ENCODE results near the gene CDC42BPA. TPM values are rescaled to one million over a fixed set of nuclear protein-coding genes. Genes with fewer than 3 reads are reported as not detected.

The CDC42BPA gene
- total and polyA plus RNA-seq, 11 donors = 9.8 to 33.8 (median 29.7) TPM

- Histone ChIP-seq H3K27me3 (no peaks in the 10 kb centered on the region), H3K4me3 (no peak overlapping the region), H3K4me1 (peaks cover 0 to 69% (median 49%) of the 10 kb centered on the region in 12 donors), H3K9me3 (peaks cover 0 to 17% (median 0%) of the 10 kb centered on the region in 12 donors), H3K36me3 (peaks cover 0 to 19% (median 6%) of the 10 kb centered on the region in 9 donors), H3K27ac (peak overlapping the region; percentile 80 to 97 (median 94))
- ATAC-seq = peak in 2 of 4 donors; percentile 1 to 12
- DNase-seq = no peak
- WGBS, 4 donors = 72 to 85% (median 74%) methylated on average over 22 to 29 of the region's 32 CpGs
- intact Hi-C loops (cut with DNase I) = loop anchor here in 2 of 10 donors (2.0 to 10.0 kb wide), 2 partner anchors 35 to 61 kb away; partner anchors contain the start of gene COQ8A (in 1 of the 2)
- TF ChIP-seq POLR2A (IDR thresholded peaks at IDR 0.05) (no peak), CTCF (IDR thresholded peaks at IDR 0.05) (no peak)
Measured at GRCh38 chr1:226975259-226976250, 342.7 kb downstream of the CDC42BPA start.

- peaks cover 0 to 60% (median 41%) of the 10 kb centered on the region in 12 donors for H3K4me1 ChIP-seq
- 29 to 54% (median 45%) methylated on average over 10 to 14 of the region's 14 CpGs for WGBS, 4 donors
- ATAC-seq = peak; percentile 47 to 54 (median 50)
- H3K9me3 ChIP-seq = peaks cover 0 to 17% (median 0%) of the 10 kb centered on the region in 12 donors
- intact Hi-C loops (cut with DNase I) = loop anchor here in 2 of 10 donors (2.0 to 10.0 kb wide), 2 partner anchors 34 to 60 kb away; partner anchors contain the start of gene COQ8A (in 1 of the 2)
- H3K36me3 ChIP-seq = peaks cover 0 to 27% (median 13%) of the 10 kb centered on the region in 9 donors
- no peak overlapping the region for H3K4me3 ChIP-seq
- no peaks in the 10 kb centered on the region for H3K27me3 ChIP-seq
- H3K27ac ChIP-seq = peak overlapping the region; percentile 80 to 97 (median 94)
- peak in 4 of 5 donors; percentile 55 to 81 (median 75) for DNase-seq
- TF ChIP-seq POLR2A (IDR thresholded peaks at IDR 0.05) (no peak), CTCF (IDR thresholded peaks at IDR 0.05) (no peak)
Measured at GRCh38 chr1:226974544-226975258, 343.6 kb downstream of the CDC42BPA start.

DNA sequence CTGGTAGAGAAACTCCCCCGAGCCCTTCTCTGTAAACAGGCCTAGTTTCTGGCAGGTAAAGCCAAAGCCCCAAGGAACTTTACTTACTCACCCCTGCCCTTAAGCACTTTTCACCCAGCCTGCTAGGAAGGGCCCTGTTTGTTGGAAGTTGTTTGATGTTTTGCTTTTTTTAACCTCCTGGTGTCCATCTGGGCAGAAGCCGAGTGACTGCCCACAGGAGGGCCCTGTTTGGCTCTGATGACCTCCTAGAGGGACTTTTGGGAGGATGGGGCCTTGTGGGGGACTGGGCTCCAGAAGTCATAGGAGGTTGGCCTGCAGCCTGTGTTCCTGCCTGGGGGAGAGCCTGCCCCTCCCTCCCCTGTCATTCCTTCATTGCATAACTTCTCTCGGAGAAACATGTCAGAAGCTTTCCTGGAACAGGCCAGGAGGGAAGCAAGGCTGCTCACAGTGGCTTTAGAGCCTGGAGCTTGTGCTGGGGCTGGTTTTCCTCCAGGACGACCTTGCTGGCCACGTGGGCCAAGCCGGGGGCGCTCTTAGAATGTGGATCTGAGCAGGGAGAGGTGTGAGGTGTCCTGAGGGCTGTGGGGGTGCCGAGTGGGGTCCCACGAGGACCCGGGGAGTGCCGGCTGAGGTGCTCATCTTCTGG, 344.3 kb downstream of the CDC42BPA start:
- Histone ChIP-seq H3K27me3 (no peaks in the 10 kb centered on the region), H3K9me3 (peaks cover 0 to 17% (median 0%) of the 10 kb centered on the region in 12 donors), H3K4me1 (peaks cover 0 to 53% (median 36%) of the 10 kb centered on the region in 12 donors), H3K36me3 (peaks cover 0 to 25% (median 13%) of the 10 kb centered on the region in 9 donors), H3K4me3 (no peak overlapping the region), H3K27ac (peak overlapping the region; percentile 80 to 97 (median 94))
- peak in 2 of 5 donors; percentile 67 to 75 for DNase-seq
- TF ChIP-seq CTCF (IDR thresholded peaks at IDR 0.05) (peak in 2 of 12 donors; percentile 9 to 16), POLR2A (IDR thresholded peaks at IDR 0.05) (no peak)
- ATAC-seq = peak; percentile 11 to 72 (median 64)
- intact Hi-C loops (cut with DNase I) = loop anchor here in 3 of 10 donors (2.0 to 10.0 kb wide), 3 partner anchors 33 to 59 kb away; partner anchors contain the start of gene COQ8A (in 1 of the 3)
- 31 to 45% (median 36%) methylated on average over 7 to 11 of the region's 11 CpGs for WGBS, 4 donors
